ENCODE data around the gene PIM2. TPM values are rescaled to one million over a fixed set of nuclear protein-coding genes. Genes with fewer than 3 reads are reported as not detected.

Gene PIM2
- total and polyA plus RNA-seq, 2 of the 4 experiments (the other 2 are of a cell fraction), result 7.3 to 9.4 TPM

DNA sequence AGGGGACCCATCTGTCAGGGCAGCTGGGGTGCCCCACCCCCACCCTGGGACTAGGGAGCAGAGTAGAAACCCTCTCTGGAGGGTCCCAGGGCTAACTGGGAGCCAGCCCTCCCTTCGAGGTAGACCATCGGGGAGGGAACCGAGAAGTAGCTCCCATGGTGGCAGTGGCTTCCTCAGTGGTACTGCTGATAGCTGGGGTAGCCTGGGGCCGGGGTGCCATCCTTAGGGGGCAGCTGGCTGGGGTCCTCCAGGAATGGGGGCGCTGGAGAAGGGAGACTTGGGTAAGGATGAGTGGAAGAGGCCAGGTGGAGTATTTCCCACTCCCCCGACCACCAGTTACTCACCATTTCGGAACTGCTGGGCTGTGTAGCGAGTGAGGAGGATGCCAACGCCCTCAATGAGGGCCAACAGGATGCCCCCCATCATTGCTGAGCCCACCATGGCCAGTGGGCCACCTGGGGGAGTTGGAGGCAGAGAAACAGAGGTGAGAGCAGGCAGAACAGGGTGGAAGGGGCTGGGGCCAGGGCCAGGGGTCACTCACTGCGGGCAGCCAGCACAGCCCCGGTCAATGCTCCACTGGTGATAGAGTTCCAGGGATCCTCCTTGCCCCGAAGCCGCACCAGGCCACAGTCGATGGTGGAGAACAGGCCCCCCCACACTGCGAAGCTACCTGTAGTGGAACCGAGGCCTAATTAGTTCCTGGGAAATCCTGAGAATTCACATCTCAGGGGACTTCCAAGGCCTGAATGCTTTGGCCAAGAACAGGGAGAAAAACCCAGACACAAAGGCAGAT is 25.1 kb downstream of the PIM2 start:
- in situ Hi-C loops (cut with MboI; ENCODE audit: low sequenced_read_pairs) (no loop called here), intact Hi-C loops (cut with micrococcal nuclease) (no loop called here), dilution Hi-C loops (cut with HindIII; ENCODE audit: low sequenced_read_pairs, unreplicated experiment) (no loop called here)
- Histone ChIP-seq H2BK15ac (ENCODE audit: low read depth, low read length) (no peak overlapping the region), H3K23ac (ENCODE audit: low read depth, low read length) (no peak overlapping the region), H3K4me2 (ENCODE audit: low read depth, low read length) (no peak overlapping the region), H2AFZ (replicated peaks; ENCODE audit: low read length, poor library complexity) (no peak overlapping the region), H3K4me3 (ENCODE audit: insufficient read depth, low read depth, low read length) (no peak overlapping the region), H3K9ac (ENCODE audit: low read depth, low read length) (no peak overlapping the region), H2BK20ac (ENCODE audit: low read depth, low read length) (no peak overlapping the region), H3K79me1 (ENCODE audit: low read depth in 1 of 2, low read length in 2 of 2) (peaks cover 6 to 19% of the 10 kb centered on the region in 2 experiments; a peak in 3 of 4 replicates), H3K4me1 (ENCODE audit: control insufficient read depth, insufficient read depth, low read length) (0 out of 2 replicates have a peak, but pooled peaks cover 2% of the 10 kb centered on the region), H4K20me1 (ENCODE audit: insufficient read depth, low read length) (peaks cover 6% of the 10 kb centered on the region; the same call in 1 of the 2 replicates), H2BK120ac (ENCODE audit: low read depth, low read length) (no peak overlapping the region), H3K4ac (ENCODE audit: low read depth, low read length) (no peak overlapping the region), H3K27ac (ENCODE audit: insufficient read depth, low read length) (no peak overlapping the region), H4K91ac (ENCODE audit: insufficient read depth, low read depth, low read length) (no peak overlapping the region), H4K5ac (ENCODE audit: low read depth, low read length) (no peak overlapping the region), H3K18ac (ENCODE audit: low read depth, low read length) (no peak overlapping the region), H2AK5ac (ENCODE audit: low read depth, low read length) (no peak overlapping the region), H3K27me3 (ENCODE audit: control insufficient read depth, insufficient read depth, low read length) (no peaks in the 10 kb centered on the region), H3K36me3 (ENCODE audit: control insufficient read depth, insufficient read depth, low read length) (no peaks in the 10 kb centered on the region), H4K8ac (ENCODE audit: low read depth in 2 of 2, low read length in 2 of 2) (no peak overlapping the region), H3K14ac (replicated peaks; ENCODE audit: low read depth, low read length) (no peak overlapping the region), H3K9me1 (ENCODE audit: insufficient read depth, low read length) (0 out of 2 replicates have a peak, but pooled peaks cover 7% of the 10 kb centered on the region), H2AK9ac (replicated peaks; ENCODE audit: low read depth, low read length, poor library complexity) (no peak overlapping the region), H3K9me3 (ENCODE audit: control insufficient read depth, insufficient read depth, low read length) (no peaks in the 10 kb centered on the region), H2BK5ac (ENCODE audit: low read depth, low read length, poor library complexity, severe bottlenecking) (no peak overlapping the region), H3K56ac (ENCODE audit: extremely low read depth, insufficient read depth, low read length) (no peak overlapping the region)
- BruUV-seq (replicated peaks), result no TSS peak
- ChIA-PET CTCF (no interaction called here), POLR2A (ENCODE audit: unreplicated experiment) (no interaction called here)
- 60% methylated on average over 1 of the region's 16 CpGs; no CpG with 5 or more reads in 1 of the 2 experiments for WGBS, 2 experiments (ENCODE audit: extremely low coverage in 2 of 2, insufficient read length in 1 of 2)
- no peak for DNase-seq
- no peak for TF ChIP-seq SMC3 (IDR thresholded peaks at IDR 0.05; ENCODE audit: low read depth, low read length)
- no peak for TF ChIP-seq ELK1 (IDR thresholded peaks at IDR 0.05; ENCODE audit: borderline replicate concordance, low read depth, low read length)
- TF ChIP-seq, protein P1, sequence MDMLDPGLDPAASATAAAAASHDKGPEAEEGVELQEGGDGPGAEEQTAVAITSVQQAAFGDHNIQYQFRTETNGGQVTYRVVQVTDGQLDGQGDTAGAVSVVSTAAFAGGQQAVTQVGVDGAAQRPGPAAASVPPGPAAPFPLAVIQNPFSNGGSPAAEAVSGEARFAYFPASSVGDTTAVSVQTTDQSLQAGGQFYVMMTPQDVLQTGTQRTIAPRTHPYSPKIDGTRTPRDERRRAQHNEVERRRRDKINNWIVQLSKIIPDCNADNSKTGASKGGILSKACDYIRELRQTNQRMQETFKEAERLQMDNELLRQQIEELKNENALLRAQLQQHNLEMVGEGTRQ (IDR thresholded peaks at IDR 0.05; ENCODE audit: low read depth, low read length), result no peak
- ATAC-seq (ENCODE audit: low read depth), result no peak
